GM23338 (cell line): ENCODE data around the gene CHRM4. TPM values are rescaled to one million over a fixed set of nuclear protein-coding genes. Genes with fewer than 3 reads are reported as not detected.

ENCODE experiments used
- ATAC-seq: fragments of 200-7000 bp; cut with Tn5 transposase; 3 replicates; pipeline ENCODE4 v1.9.1; 2020
- DNase-seq: peaks from one replicate; pipeline ENCODE4 v3.0.0-alpha.2; 2015; ENCODE audit warnings: low spot score
- H2AFZ ChIP-seq: fragments of 200-600 bp; sonication (generic); 2 replicates; pipeline ENCODE4 v1.8.0; 2016; ENCODE audit warnings: antibody characterized with exemption, mild to moderate bottlenecking, moderate library complexity
- H3F3A ChIP-seq: fragments of 200-600 bp; sonication (generic); replicated peaks from 2 replicates; pipeline ENCODE4 v1.8.0; 2017; ENCODE audit warnings: antibody characterized with exemption, mixed run types, low read depth
- H3K27ac ChIP-seq: fragments of 200-600 bp; sonication (generic); 2 replicates; pipeline ENCODE4 v1.6.1; 2016; ENCODE audit warnings: low read depth
- H3K27me3 ChIP-seq: fragments of 200-600 bp; sonication (generic); 2 replicates; pipeline ENCODE4 v1.8.0; 2016; ENCODE audit warnings: mild to moderate bottlenecking, mixed run types, moderate library complexity; ENCODE audit not compliant: insufficient read depth
- H3K36me3 ChIP-seq: fragments of 200-600 bp; sonication (generic); 2 replicates; pipeline ENCODE4 v1.8.0; 2016; ENCODE audit warnings: mild to moderate bottlenecking; ENCODE audit not compliant: insufficient read depth
- H3K4me1 ChIP-seq: fragments of 200-600 bp; sonication (generic); 2 replicates; pipeline ENCODE4 v1.8.0; 2016; ENCODE audit warnings: mild to moderate bottlenecking, moderate library complexity; ENCODE audit not compliant: insufficient read depth
- H3K4me2 ChIP-seq: fragments of 200-600 bp; sonication (generic); 2 replicates; pipeline ENCODE4 v1.7.1; 2017; ENCODE audit warnings: mixed run types
- H3K4me3 ChIP-seq: fragments of 200-600 bp; sonication (generic); 2 replicates; pipeline ENCODE4 v1.6.1; 2016; ENCODE audit warnings: mixed run types
- H3K79me2 ChIP-seq: fragments of 200-600 bp; sonication (generic); replicated peaks from 2 replicates; pipeline ENCODE4 v1.8.0; 2017; ENCODE audit warnings: mild to moderate bottlenecking; ENCODE audit not compliant: insufficient read depth
- H3K9me2 ChIP-seq: fragments of 200-600 bp; sonication (generic); 2 replicates; pipeline ENCODE4 v1.8.0; 2017; ENCODE audit not compliant: insufficient read depth
- H4K20me1 ChIP-seq: fragments of 200-600 bp; sonication (generic); replicated peaks from 2 replicates; pipeline ENCODE4 v1.8.0; 2017; ENCODE audit warnings: mild to moderate bottlenecking; ENCODE audit not compliant: insufficient read depth
- H3K27ac Mint-ChIP-seq: 2 replicates; pipeline ENCODE4 v1.8.0; 2020; ENCODE audit warnings: inconsistent platforms, mild to moderate bottlenecking, moderate library complexity, mixed read lengths
- H3K27me3 Mint-ChIP-seq: 3 replicates; pipeline ENCODE4 v1.8.0; 2022; ENCODE audit warnings: low read depth, mild to moderate bottlenecking, moderate library complexity, mixed read lengths, inconsistent platforms; ENCODE audit not compliant: insufficient read depth, poor library complexity
- H3K36me3 Mint-ChIP-seq: 3 replicates; pipeline ENCODE4 v1.8.0; 2021; ENCODE audit warnings: low read depth, mild to moderate bottlenecking, inconsistent platforms, moderate library complexity, mixed read lengths
- H3K4me1 Mint-ChIP-seq: 3 replicates; pipeline ENCODE4 v1.8.0; 2020; ENCODE audit warnings: mild to moderate bottlenecking, inconsistent platforms, mixed read lengths
- H3K4me3 Mint-ChIP-seq: 3 replicates; pipeline ENCODE4 v1.8.0; 2021; ENCODE audit warnings: moderate library complexity, mild to moderate bottlenecking, inconsistent platforms, mixed read lengths
- H3K9me3 Mint-ChIP-seq: 3 replicates; pipeline ENCODE4 v1.8.0; 2020; ENCODE audit warnings: moderate library complexity, mild to moderate bottlenecking, inconsistent platforms, mixed read lengths
- CREB1 ChIP-seq: fragments of 250-450 bp; sonication (Bioruptor Pico); IDR thresholded peaks from 2 replicates; pipeline ENCODE4 v1.5.0; 2020; ENCODE audit warnings: low read depth, mild to moderate bottlenecking, moderate library complexity
- ETS1 ChIP-seq: IDR thresholded peaks from 2 replicates; pipeline ENCODE4 v1.6.1; 2016; ENCODE audit warnings: antibody characterized with exemption
- EZH2 ChIP-seq: fragments of 200-600 bp; sonication (generic); IDR thresholded peaks from one replicate; pipeline ENCODE4 v1.8.0; 2017; ENCODE audit warnings: antibody characterized with exemption, mild to moderate bottlenecking, low read depth; ENCODE audit not compliant: unreplicated experiment
- EZH2phosphoT487 ChIP-seq: fragments of 200-600 bp; sonication (generic); IDR thresholded peaks from one replicate; pipeline ENCODE4 v1.8.1; 2018; ENCODE audit warnings: antibody characterized with exemption; ENCODE audit not compliant: unreplicated experiment
- JUNB ChIP-seq: IDR thresholded peaks from one replicate; pipeline ENCODE4 v1.6.1; 2016; ENCODE audit warnings: antibody characterized with exemption; ENCODE audit not compliant: unreplicated experiment
- POLR2AphosphoS5 ChIP-seq: IDR thresholded peaks from 2 replicates; pipeline ENCODE4 v1.6.1; 2016; ENCODE audit warnings: antibody characterized with exemption, low read depth
- REST ChIP-seq: IDR thresholded peaks from one replicate; pipeline ENCODE4 v1.6.1; 2018; ENCODE audit warnings: antibody characterized with exemption; ENCODE audit not compliant: unreplicated experiment
- STAT1 ChIP-seq: IDR thresholded peaks from one replicate; pipeline ENCODE4 v1.6.1; 2016; ENCODE audit warnings: antibody characterized with exemption; ENCODE audit not compliant: unreplicated experiment
- ZNF114 ChIP-seq: fragments of 250-450 bp; sonication (Bioruptor Pico); IDR thresholded peaks from 2 replicates; pipeline ENCODE4 v1.5.0; 2020; ENCODE audit warnings: mild to moderate bottlenecking, moderate library complexity
- ZNF331 ChIP-seq: fragments of 250-450 bp; sonication (Bioruptor Pico); IDR thresholded peaks from 2 replicates; pipeline ENCODE4 v1.5.0; 2020; ENCODE audit warnings: low read depth, mild to moderate bottlenecking, moderate library complexity
- ZNF462 ChIP-seq: fragments of 250-450 bp; sonication (Bioruptor Pico); IDR thresholded peaks from 2 replicates; pipeline ENCODE4 v1.5.0; 2020; ENCODE audit warnings: mild to moderate bottlenecking, moderate library complexity
- polyA plus RNA-seq: library from polyadenylated mRNA; unstranded; fragments of >200 nt; fragmentation: Nextera tagmentation; extraction: Ambion mirVana; gene quantifications from 2 replicates; pipeline ENCODE4 v1.2.1, GENCODE V29; 2016
- total RNA-seq: library from RNA; depleted of rRNA; stranded (reverse); fragments of >200 nt; shearing (Covaris generic); gene quantifications from 2 replicates; pipeline ENCODE4 v1.2.3, GENCODE V29; 2014

CHRM4 gene
- total and polyA plus RNA-seq, 2 experiments from 2014 or later: 0.97 TPM; not detected in 1

GRCh38 chr11:46381048-46381818 lies 10.3 kb downstream of the CHRM4 start, which contains the start of gene MDK:
Gene MDK, plus strand, starts transcription at chr11:46381669. Its CDS starts 389 bp downstream, at chr11:46382058.
- peak within 1 kb of the TSS; percentile 97 for H3K4me2 ChIP-seq

More at GRCh38 chr11:46381048-46381818, 10.3 kb downstream of the CHRM4 start, which contains the start of gene MDK:
- no peaks in the 10 kb centered on the region for H3K9me2 ChIP-seq
- Mint-ChIP-seq H3K27me3 (peaks cover 19% of the 10 kb centered on the region), H3K36me3 (peaks cover 27% of the 10 kb centered on the region), H3K27ac (peak within 1 kb of the TSS; percentile 62), H3K4me1 (peaks cover 25% of the 10 kb centered on the region), H3K4me3 (peak within 1 kb of the TSS; percentile 83), H3K9me3 (no peaks in the 10 kb centered on the region; the same call in 2 of the 3 replicates)
- H4K20me1 ChIP-seq: no peaks in the 10 kb centered on the region; the same call in 1 of the 2 replicates
- TF ChIP-seq ZNF114 (CRISPR knock-in tag) (no peak), ZNF331 (CRISPR knock-in tag) (no peak), REST (no peak), CREB1 (CRISPR knock-in tag) (no peak), EZH2phosphoT487 (no peak), ZNF462 (CRISPR knock-in tag) (no peak), EZH2 (no peak), POLR2AphosphoS5 (no peak; the same call in none of the 2 replicates), STAT1 (no peak), ETS1 (no peak), JUNB (no peak)
- H3K4me3 ChIP-seq: peak within 1 kb of the TSS; percentile 93
- no peaks in the 10 kb centered on the region; the same call in 1 of the 2 replicates for H3K36me3 ChIP-seq
- peak within 1 kb of the TSS; percentile 94 for H3K27ac ChIP-seq
- ATAC-seq: peak; percentile 14
- peaks cover 19% of the 10 kb centered on the region for H3K4me1 ChIP-seq
- H3F3A ChIP-seq: peaks cover 35% of the 10 kb centered on the region
- DNase-seq: peak; percentile 85
- peak within 1 kb of the TSS; percentile 59 for H2AFZ ChIP-seq
- H3K79me2 ChIP-seq: no peaks in the 10 kb centered on the region
- no peaks in the 10 kb centered on the region for H3K27me3 ChIP-seq
